AG20443 (cell line): Measurements from ENCODE around the gene METTL6.
"Not testable (repeated sequence)": the region's sequence is repeated elsewhere in the genome, so short reads cannot be mapped to it uniquely, and the experiment has no call there.

Source experiments
- DNase-seq: peaks from one replicate; pipeline ENCODE4 v3.0.0; 2012; ENCODE audit warnings: low spot score, mixed read lengths

METTL6 gene, protein sequence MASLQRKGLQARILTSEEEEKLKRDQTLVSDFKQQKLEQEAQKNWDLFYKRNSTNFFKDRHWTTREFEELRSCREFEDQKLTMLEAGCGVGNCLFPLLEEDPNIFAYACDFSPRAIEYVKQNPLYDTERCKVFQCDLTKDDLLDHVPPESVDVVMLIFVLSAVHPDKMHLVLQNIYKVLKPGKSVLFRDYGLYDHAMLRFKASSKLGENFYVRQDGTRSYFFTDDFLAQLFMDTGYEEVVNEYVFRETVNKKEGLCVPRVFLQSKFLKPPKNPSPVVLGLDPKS

DNA sequence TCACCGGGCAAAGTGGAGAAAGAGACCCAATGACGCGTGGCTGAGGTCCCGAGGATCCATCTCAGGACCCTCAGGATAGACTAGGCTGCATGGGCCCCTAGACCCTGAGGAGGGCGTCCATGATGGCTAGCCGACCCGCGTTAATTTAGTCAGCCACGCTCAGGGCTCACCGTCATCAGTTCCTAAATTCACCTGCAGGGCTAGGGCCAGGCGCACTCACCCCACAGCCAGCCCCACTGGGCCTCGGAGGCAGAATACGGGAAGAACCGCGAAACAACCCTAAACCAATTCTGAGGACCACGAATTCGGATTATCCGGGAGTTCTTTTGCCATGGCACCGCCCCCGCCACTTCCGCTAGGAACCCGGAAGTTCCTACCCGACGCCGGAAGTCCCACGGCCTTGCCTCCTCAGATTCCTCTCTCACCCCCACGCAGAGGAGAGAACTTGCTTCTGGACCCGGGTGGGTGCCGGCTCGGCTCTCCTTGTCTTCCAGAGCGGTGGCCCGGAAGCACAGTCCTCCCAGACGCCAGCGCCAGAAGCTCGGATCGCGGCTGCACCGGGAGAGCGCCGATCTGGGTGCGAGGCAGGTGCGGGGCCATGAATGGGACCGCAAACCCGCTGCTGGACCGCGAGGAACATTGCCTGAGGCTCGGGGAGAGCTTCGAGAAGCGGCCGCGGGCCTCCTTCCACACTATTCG is at the start of gene METTL6, which contains the start of gene EAF1:
TSS of gene METTL6 (minus strand) at position 363 of the 699 bp plus-strand sequence. CDS start 1,033 bp downstream, outside the sequence.
TSS of gene EAF1 (plus strand) at position 417 of the 699 bp plus-strand sequence. CDS start at position 599, 182 bp downstream.
- peak; percentile 93 for DNase-seq

- no peak for DNase-seq
These were observed 49.0 kb upstream of the METTL6 start for GRCh38 chr3:15476378-15476777.

DNA sequence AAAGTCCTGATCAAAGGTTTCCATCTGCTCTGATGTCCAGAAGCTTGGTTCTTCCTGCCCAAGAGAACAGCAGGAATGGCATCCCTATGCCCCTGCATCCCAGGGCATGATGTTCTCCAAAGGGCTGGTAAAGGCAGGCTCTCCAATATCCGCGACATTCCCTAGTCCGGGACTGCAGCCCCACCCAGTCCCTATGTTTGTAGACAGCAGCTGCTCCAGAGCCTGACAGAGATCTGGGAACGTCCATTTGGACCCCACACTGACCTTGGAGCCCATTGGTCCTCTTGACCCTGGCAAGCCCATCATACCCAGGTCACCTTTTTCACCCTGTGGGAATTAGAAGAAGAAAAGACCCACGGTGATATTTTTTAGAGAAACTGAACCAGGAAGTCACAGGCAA is 47.8 kb upstream of the METTL6 start:
- no peak for DNase-seq

GRCh38 chr3:15471861-15472260 is 44.5 kb upstream of the METTL6 start:
- no peak for DNase-seq

DNA sequence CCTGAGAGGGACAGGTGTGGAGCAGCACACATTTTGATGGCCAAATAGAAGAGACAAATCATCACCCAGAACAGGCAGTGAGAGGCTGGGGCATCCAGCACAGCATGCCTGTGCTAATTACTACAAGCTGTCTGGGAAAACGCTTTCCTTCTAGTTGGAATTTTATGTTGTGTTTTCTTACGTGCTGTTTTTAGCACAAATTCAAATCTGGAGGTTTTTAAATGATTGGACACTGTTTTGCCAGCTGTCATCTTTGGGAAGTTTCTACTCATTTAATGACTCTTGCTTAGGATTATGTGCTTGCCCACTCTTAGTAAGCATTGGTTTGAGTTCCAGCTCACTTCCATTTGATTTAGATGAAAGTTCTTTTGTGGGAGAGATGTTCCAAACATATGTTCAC is 43.5 kb upstream of the METTL6 start:
- DNase-seq, result peak; percentile 26

DNA sequence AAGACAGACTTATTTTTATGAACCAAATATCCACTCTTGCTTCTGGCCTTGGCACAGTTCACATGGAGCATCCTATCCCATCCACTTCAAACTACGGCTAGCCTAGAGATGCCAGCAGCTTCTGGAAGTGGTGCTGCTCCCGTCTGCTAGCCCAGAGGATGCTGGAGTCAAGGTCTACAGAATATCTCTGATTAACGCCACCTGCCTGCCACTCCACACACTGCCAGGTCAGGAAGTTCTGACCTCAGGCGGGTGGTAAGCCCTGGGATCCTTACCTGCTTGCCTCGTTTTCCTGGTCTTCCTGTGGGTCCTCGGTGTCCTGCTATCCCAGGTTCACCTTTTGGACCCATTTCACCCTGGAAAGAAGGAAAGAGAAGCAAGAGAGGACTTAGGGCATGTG is 42.9 kb upstream of the METTL6 start:
- no peak for DNase-seq

GRCh38 chr3:15467227-15468181 is 40.2 kb upstream of the METTL6 start:
- no peak for DNase-seq

DNA sequence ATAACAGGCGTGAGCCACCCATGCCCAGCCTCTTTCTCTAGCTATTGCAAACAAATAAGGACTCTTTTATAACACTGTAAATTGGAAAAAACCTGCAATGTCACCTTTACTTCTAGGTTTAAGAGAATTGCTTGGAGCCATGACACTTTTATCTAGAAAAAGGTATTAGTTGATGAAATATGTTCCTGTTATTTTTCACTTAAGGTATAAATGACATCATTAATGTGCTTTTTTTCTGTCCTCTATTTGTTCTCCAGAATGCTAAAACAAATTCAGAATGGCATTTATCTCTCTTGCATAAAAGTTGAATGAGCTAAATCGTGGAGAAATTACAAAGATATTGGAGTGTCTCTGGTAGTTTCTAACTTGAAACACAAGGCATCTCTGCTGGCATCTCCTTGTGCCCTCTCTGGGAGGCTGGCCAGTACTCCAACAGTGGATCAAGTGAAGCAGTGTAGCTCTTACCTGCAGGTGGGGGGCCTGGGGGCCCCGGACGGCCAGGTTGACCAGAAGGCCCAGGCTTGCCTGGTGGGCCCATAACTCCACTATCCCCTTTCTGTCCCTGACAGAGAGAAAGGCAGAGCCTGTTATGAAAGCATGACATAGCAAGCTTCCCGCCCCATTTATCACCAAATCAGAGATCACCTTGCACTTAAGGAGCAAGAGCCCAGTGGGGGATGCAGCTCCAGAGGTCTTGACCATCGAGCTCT is 38.7 kb upstream of the METTL6 start:
- DNase-seq, result no peak

GRCh38 chr3:15462451-15462850 is 35.1 kb upstream of the METTL6 start:
- no peak for DNase-seq

DNA sequence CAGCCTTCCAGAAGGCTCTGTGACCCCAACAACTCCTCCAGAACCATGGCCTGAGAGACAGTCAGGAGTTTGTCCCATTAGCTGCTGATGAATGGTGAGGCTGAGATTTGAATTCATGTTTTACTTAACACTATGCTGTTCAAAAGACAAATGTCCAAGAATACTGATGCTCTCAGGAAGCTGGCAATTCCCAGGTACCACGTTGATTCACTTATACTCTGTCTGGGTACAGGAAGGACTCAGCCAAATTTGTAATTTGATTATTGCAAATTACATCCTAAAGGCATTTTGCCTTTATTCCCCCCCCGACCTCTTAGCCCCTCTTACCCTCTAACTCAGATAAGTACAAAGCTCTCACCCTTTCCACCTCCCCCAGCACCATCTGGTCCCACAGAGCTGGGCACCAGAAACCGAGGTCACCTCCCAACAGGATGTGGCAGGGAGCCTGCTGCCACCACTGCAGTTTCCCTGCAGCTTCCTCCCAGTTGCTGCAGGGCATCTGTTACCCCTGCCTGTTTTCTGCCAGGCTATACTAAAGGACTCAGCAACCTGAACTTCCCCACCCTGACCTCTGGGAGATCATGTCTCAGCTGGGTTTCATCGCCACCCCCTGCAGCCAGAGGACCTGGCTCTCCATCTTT is 33.7 kb upstream of the METTL6 start:
- DNase-seq, result no peak

- DNase-seq, result no peak
These were observed 31.0 kb upstream of the METTL6 start for GRCh38 chr3:15458212-15458780.

- DNase-seq, result not testable (repeated sequence)
These were observed 29.6 kb upstream of the METTL6 start for GRCh38 chr3:15456915-15457314.

DNA sequence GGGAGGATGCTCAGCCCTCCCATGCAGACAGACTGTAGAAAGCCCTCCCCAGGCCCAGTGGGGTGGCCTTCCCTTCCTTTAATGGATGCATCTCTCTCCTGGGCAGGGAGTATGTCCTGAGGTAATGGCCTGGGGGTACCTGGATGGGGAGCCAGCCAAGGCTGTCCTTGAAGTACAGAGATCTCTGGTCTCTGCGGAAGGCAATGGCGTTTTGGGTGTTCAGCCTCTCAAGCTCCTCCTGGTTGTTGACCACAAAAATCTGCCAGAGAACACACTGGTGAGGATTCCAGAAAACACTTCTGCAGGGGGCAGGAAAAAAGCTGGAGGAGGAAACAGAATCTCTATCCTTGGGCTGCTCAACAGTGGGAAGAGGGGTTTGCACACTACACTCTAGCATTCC is 29.0 kb upstream of the METTL6 start:
- DNase-seq, result no peak

DNA sequence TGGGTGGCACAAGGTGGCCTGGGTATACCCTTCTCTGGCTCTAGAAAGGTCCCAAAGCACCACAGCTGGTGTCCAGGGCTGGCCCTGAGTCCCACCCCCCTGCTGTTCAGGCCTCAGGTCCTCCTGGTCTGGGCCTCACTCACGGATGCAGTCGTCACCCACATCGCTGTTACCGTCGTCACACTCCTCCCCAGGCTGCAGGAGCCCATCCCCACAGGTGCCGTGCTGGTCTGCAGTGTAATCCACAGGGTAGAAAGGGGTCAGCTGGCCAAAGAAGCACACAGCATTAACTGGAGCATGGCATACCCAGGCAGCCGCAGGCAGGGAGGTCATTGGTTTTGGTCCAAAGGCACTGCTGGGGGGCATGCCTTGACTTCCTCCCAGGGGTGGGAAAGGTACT is 28.4 kb upstream of the METTL6 start:
- no peak for DNase-seq

DNA sequence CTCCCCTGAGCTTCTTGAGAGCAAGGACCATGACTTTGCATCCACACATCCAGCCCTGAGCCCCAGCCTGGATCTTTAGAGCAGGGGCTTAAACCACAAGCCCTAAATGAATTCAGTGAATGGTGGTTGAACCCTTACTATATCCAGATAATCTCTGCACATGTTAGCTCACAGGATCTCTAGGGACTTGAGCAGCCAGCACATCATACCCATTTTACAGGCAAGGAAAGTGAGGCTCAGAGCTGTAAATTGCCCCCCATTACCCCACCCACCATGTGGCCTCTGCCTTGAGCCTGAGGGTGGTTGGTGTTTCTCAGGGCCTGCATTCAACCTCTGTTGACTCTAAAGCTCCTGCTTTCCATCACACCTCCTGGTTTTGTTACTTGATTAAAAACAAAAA is 27.6 kb upstream of the METTL6 start:
- no peak for DNase-seq

GRCh38 chr3:15453991-15454625 is 26.8 kb upstream of the METTL6 start:
- DNase-seq, result no peak

DNA sequence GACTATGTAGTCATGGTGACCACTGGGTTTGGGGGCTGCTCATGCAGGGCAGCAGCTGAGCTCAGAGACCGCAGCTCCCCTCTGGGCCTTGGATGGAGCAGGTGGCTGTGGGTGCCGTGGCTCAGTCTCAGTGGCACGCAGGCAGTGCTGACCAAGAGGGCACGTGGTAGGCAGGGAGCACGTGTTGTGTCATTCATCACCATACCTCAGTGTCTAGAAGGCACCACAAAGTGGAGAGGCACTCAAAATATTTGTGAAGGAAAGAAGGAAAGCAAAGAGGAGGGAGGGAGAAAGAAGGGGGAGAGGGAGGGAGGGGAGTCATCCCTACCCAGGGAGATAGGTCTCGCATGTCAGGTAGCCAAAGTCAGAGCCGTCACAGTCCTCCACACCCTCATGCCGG is 26.2 kb upstream of the METTL6 start:
- no peak for DNase-seq

DNA sequence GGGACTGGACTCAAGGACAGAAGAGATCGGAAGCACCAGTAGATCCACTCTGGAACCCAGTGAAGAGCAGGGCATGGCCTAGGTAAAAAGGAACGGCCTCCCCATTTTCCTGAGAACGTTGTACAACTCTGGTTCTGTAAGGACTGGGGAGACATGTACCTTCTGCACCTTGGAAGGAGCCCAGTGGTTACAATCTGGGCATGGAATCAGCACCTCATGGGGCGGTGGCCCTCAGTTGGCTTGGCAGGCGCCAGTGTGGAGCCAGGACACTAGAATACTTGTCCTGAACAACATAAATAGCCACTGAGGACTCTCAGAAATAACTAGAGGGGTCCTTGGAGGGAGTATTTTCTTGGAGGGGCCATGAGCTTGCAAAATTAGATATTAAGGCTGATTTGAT is 25.6 kb upstream of the METTL6 start:
- DNase-seq, result no peak

DNA sequence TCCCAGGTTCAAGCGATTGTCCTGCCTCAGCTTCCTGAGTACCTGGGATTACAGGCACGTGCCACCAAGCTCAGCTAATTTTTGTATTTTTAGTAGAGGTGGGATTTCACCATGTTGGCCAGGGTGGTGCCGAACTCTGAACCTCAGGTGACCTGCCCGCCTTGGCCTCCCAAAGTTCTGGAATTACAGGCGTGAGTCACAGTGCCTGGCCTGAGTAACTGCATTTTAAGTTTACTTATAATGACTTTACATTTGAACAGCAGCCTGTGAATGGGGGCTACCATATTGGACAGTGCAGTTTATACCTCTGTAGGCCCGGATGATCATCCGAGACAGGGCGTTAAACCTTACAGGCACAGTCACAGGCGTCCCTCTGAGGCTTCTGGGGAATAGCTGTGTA is 24.8 kb upstream of the METTL6 start:
- DNase-seq, result no peak
